Sigmoid colon (tissue), 7 donors: ENCODE measurements around the gene ABCA2. TPM values are rescaled to one million over a fixed set of nuclear protein-coding genes. Genes with fewer than 3 reads are reported as not detected.

Experiments used
- DNase-seq: peaks from one replicate; pipeline ENCODE4 v3.0.0-alpha.2; 2019
- H3K27ac ChIP-seq, 4 donors: fragments of 200-600 bp; sonication (generic); one replicate each; pipeline ENCODE4 v1.5.1; 2016 to 2019; ENCODE audit warnings: mild to moderate bottlenecking in 1 of 4
- H3K27me3 ChIP-seq, 3 donors: fragments of 200-600 bp; sonication (generic); one replicate each; pipeline ENCODE4 v1.5.1; 2019; ENCODE audit warnings: mild to moderate bottlenecking in 1 of 3
- H3K36me3 ChIP-seq, 4 donors: fragments of 200-600 bp; sonication (generic); one replicate each; pipeline ENCODE4 v1.5.1; 2016 to 2019
- H3K4me1 ChIP-seq, 4 donors: fragments of 200-600 bp; sonication (generic); one replicate each; pipeline ENCODE4 v1.5.1; 2017 to 2019
- H3K4me3 ChIP-seq, 4 donors: fragments of 200-600 bp; sonication (generic); one replicate each; pipeline ENCODE4 v1.5.1; 2017 to 2019; ENCODE audit warnings: mild to moderate bottlenecking in 2 of 4, moderate library complexity in 1 of 4
- H3K9me3 ChIP-seq, 4 donors: fragments of 200-600 bp in 3 of 4; sonication (generic) in 3 of 4; one replicate each; pipeline versions ENCODE4 v1.5.1 to v1.6.1; 2013 to 2019
- CTCF ChIP-seq, 4 experiments: fragments of 450-650 bp in 3 of 4; fragments of 200-600 bp in 1 of 4; IDR thresholded peaks; one replicate each; pipeline ENCODE4 v1.5.1; 2016 to 2019; ENCODE audit warnings: antibody characterized with exemption in 4 of 4, mild to moderate bottlenecking in 3 of 4, moderate library complexity in 2 of 4
- EP300 ChIP-seq, 4 donors: sonication (generic); formaldehyde crosslinking; IDR thresholded peaks; one replicate each; pipeline ENCODE4 v1.6.1; 2017; ENCODE audit warnings: antibody characterized with exemption in 4 of 4
- POLR2A ChIP-seq, 2 donors: fragments of 450-650 bp; IDR thresholded peaks; one replicate each; pipeline ENCODE4 v1.6.1; 2016; ENCODE audit warnings: antibody characterized with exemption in 2 of 2, mild to moderate bottlenecking in 2 of 2, moderate library complexity in 2 of 2
- POLR2AphosphoS5 ChIP-seq, 4 donors: sonication (generic); formaldehyde crosslinking; IDR thresholded peaks; one replicate each; pipeline ENCODE4 v1.6.1; 2017; ENCODE audit warnings: antibody characterized with exemption in 4 of 4
- WGBS, 2 donors: extraction: QIAGEN DNeasy Blood & Tissue Kit; methylation state at CpG; one replicate each; pipeline ENCODE4 v1.1.7; 2013; 5-methylcytosine and 5-hydroxymethylcytosine counted together
- intact Hi-C: fragments of 100-400 bp; cut with DNase I; formaldehyde crosslinking; loops from one replicate; pipeline ENCODE4 v1.15.1; 2023
- polyA plus RNA-seq, 3 donors: library from polyadenylated mRNA; stranded (reverse); fragments of 200-250 nt; gene quantifications; one replicate each; pipeline ENCODE4 v1.2.3, GENCODE V29; 2013
- total RNA-seq, 4 donors: library from RNA; depleted of rRNA; stranded (reverse); fragments of >200 nt; gene quantifications; one replicate each; pipeline ENCODE4 v1.1.0, GENCODE V29; 2016
- donor health status: healthy with polysubstance abuse.
- donor health status: Bipolar disorder and iron deficiency.
- donor health status: healthy.

Gene ABCA2
- total and polyA plus RNA-seq, 7 donors = 6.0 to 28.6 (median 12.5) TPM

GRCh38 chr9:137051145-137051724, 23.2 kb upstream of the ABCA2 start:
- peaks cover 0 to 52% (median 50%) of the 10 kb centered on the region in 4 donors for H3K4me1 ChIP-seq
- H3K9me3 ChIP-seq = no peaks in the 10 kb centered on the region

DNA sequence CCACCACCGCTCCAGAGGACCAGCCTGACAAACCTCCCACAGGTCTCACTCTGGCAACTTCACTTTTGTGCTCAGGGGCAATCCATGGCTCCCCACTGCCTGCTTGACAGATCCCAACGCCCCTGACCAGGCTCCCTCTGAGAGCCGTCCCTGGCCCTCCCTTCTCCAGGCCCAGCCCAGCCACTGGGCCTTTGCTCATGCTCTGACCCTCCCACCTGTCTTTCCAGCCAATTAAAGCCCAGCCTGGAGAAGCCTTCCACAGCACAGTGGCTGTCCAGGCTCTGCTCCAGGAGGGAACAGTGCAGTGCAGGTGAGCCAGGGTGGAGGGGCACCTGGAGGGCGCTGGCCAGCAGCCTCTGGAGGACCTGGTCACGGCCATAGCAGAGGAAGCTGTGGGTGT, 22.5 kb upstream of the ABCA2 start:
- intact Hi-C loops = no loop called here
- Histone ChIP-seq H3K27ac (no peak overlapping the region), H3K27me3 (peaks cover 40 to 75% (median 69%) of the 10 kb centered on the region in 3 donors)

More at GRCh38 chr9:137051145-137051724, 23.2 kb upstream of the ABCA2 start:
- no peak overlapping the region for H3K27ac ChIP-seq
- H3K27me3 ChIP-seq = peaks cover 40 to 75% (median 69%) of the 10 kb centered on the region in 3 donors
- H3K36me3 ChIP-seq = no peaks in the 10 kb centered on the region
- DNase-seq = no peak
- intact Hi-C loops = no loop called here
- H3K4me3 ChIP-seq = no peak overlapping the region
- 92 to 94% methylated on average over 17 of the region's 17 CpGs for WGBS, 2 donors
- no peak for TF ChIP-seq CTCF (IDR thresholded peaks at IDR 0.05)
- TF ChIP-seq POLR2A (IDR thresholded peaks at IDR 0.05) = no peak
- no peak for TF ChIP-seq EP300 (IDR thresholded peaks at IDR 0.05)
- no peak for TF ChIP-seq POLR2AphosphoS5 (IDR thresholded peaks at IDR 0.05)

GRCh38 chr9:137049544-137050449, 21.8 kb upstream of the ABCA2 start:
- H3K4me1 ChIP-seq = peaks cover 0 to 48% (median 47%) of the 10 kb centered on the region in 4 donors
- peak in 3 of 4 experiments; percentile 26 to 48 (median 32) for TF ChIP-seq CTCF (IDR thresholded peaks at IDR 0.05)
- no peak for TF ChIP-seq POLR2A (IDR thresholded peaks at IDR 0.05)
- no peak overlapping the region for H3K27ac ChIP-seq
- no peaks in the 10 kb centered on the region for H3K36me3 ChIP-seq
- peaks cover 40 to 75% (median 69%) of the 10 kb centered on the region in 3 donors for H3K27me3 ChIP-seq
- WGBS, 2 donors = 49 to 50% methylated on average over 38 of the region's 38 CpGs
- no peak for DNase-seq
- intact Hi-C loops = no loop called here
- no peak overlapping the region for H3K4me3 ChIP-seq
- H3K9me3 ChIP-seq = no peaks in the 10 kb centered on the region

More for the DNA sequence above, 22.5 kb upstream of the ABCA2 start:
- 85 to 91% methylated on average over 5 of the region's 5 CpGs for WGBS, 2 donors
- Histone ChIP-seq H3K4me1 (peaks cover 0 to 49% (median 47%) of the 10 kb centered on the region in 4 donors), H3K36me3 (no peaks in the 10 kb centered on the region), H3K4me3 (no peak overlapping the region), H3K9me3 (no peaks in the 10 kb centered on the region)
- no peak for DNase-seq
- TF ChIP-seq POLR2A (IDR thresholded peaks at IDR 0.05) (no peak), CTCF (IDR thresholded peaks at IDR 0.05) (no peak), EP300 (IDR thresholded peaks at IDR 0.05) (no peak), POLR2AphosphoS5 (IDR thresholded peaks at IDR 0.05) (no peak)

DNA sequence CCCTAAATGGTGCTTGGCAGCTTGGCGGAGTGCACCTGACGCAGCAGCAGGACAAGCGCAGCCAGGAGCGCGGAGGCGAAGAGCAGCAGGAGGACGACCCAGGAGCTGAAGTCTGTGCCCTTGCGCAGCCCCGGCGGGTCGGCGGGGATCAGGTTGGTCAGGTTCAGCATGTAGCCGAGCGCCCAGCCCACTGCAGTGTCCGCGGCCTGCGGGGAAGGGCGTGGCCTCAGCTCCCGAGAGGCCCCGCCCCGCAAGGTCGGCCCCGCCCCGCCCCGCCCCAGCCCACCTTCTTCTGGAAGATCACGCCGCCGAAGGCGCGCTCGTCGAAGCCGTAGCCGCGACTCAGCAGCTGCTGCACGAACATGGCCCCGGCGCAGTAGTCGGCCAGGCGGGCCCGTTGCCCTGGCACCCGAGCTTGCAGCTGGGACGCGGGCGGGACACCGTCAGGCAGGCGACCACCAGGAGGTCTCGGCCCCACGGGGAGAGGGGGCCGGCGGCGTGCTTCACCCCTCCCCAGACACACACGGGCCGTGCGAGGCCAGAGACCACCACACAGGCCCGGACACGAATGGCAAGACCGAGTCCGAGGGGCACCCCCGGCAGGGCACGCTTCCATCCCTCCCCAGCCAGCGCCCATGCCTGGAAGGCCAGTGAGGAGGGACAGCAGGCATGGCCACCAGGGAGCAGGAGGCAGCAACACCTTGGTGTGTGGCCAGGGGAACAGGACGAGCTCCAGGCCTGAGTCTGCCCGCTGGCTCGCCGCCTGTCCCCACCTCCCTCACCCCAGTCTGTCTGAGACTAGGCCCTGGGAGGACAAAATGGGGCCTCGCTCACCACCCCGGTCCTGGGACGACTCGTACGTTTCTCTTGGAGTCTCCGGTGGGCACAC, 20.9 kb upstream of the ABCA2 start:
- Histone ChIP-seq H3K4me1 (peaks cover 0 to 48% (median 47%) of the 10 kb centered on the region in 4 donors), H3K4me3 (no peak overlapping the region), H3K9me3 (no peaks in the 10 kb centered on the region), H3K27ac (no peak overlapping the region), H3K27me3 (peaks cover 36 to 71% (median 66%) of the 10 kb centered on the region in 3 donors), H3K36me3 (no peaks in the 10 kb centered on the region)
- no peak for DNase-seq
- no peak for TF ChIP-seq POLR2AphosphoS5 (IDR thresholded peaks at IDR 0.05)
- TF ChIP-seq EP300 (IDR thresholded peaks at IDR 0.05) = no peak
- no peak for TF ChIP-seq CTCF (IDR thresholded peaks at IDR 0.05)
- TF ChIP-seq POLR2A (IDR thresholded peaks at IDR 0.05) = no peak
- WGBS, 2 donors = 46% methylated on average over 72 of the region's 72 CpGs
- intact Hi-C loops = no loop called here
